Activated CD8-positive, alpha-beta T cell treated with anti-CD3 and anti-CD28 coated beads for 36 hours (primary cell): ENCODE results near the gene EIF5. TPM values are rescaled to one million over a fixed set of nuclear protein-coding genes. Genes with fewer than 3 reads are reported as not detected.

ENCODE experiments used
- ATAC-seq: fragments of 200-7000 bp; cut with Tn5 transposase; one replicate; pipeline ENCODE4 v1.10.0; 2021; ENCODE audit warnings: mild to moderate bottlenecking, moderate library complexity
- CTCF ChIA-PET: fragments of 350-600 bp; sonication (Branson Sonifier 250); formaldehyde crosslinking; loops from one replicate; lab custom pipeline; 2021; ENCODE audit warnings: antibody characterized with exemption; lab: Charles Lee
- POLR2A ChIA-PET: fragments of 350-600 bp; sonication (Branson Sonifier 250); formaldehyde crosslinking; loops from one replicate; lab custom pipeline; 2021; ENCODE audit warnings: antibody characterized with exemption; lab: Charles Lee
- DNase-seq: peaks from one replicate; pipeline ENCODE4 v3.0.0-alpha.2; 2020
- H3K27ac Mint-ChIP-seq: one replicate; pipeline ENCODE4 v1.8.0; 2021; ENCODE audit warnings: mild to moderate bottlenecking, mixed read lengths
- H3K27me3 Mint-ChIP-seq: one replicate; pipeline ENCODE4 v1.8.0; 2021; ENCODE audit warnings: mixed read lengths
- H3K36me3 Mint-ChIP-seq: one replicate; pipeline ENCODE4 v1.8.0; 2021; ENCODE audit warnings: low read depth, mixed read lengths
- H3K4me1 Mint-ChIP-seq: one replicate; pipeline ENCODE4 v1.8.0; 2021; ENCODE audit warnings: low read depth, mixed read lengths
- H3K4me3 Mint-ChIP-seq: one replicate; pipeline ENCODE4 v1.8.0; 2021; ENCODE audit warnings: mild to moderate bottlenecking, moderate library complexity, mixed read lengths
- H3K9me3 Mint-ChIP-seq: one replicate; pipeline ENCODE4 v1.8.0; 2021; ENCODE audit warnings: mixed read lengths
- intact Hi-C: fragments of 100-400 bp; cut with micrococcal nuclease; formaldehyde crosslinking; loops from one replicate; pipeline ENCODE4 v1.10.0; 2022
- total RNA-seq, 2 experiments: library from RNA; stranded (reverse); gene quantifications; one replicate each; pipeline ENCODE4 v1.2.3, GENCODE V29; 2021
- TF ChIP-seq, protein P1 (sequence below): fragments of 200-600 bp; IDR thresholded peaks from one replicate; pipeline ENCODE4 v1.8.0; 2022; ENCODE audit warnings: antibody characterized with exemption, mild to moderate bottlenecking

Gene EIF5
- total RNA-seq, 2 experiments from 2014 or later, result 202 to 207 TPM

DNA sequence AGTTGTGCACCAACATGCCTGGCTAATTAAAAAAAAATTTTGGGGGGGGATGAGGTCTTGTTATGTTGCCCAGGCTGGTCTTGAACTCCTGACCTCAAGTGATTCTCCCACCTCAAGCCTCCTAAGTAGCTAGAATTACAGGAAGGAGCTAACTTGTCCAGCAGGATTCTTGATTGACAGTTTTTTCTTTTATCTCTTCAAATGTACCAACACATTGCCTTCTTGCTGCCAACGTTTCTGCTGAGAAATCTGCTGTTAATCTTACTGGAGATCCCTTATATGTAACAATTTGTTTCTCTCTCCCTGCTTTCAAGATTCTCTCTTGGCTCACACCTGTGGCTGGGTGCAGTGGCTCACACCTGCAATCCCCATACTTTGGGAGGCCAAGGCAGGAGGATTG is 28.7 kb downstream of the EIF5 start:
- Mint-ChIP-seq H3K9me3 (peaks cover 18% of the 10 kb centered on the region), H3K27ac (peak overlapping the region; percentile 58), H3K36me3 (peaks cover 11% of the 10 kb centered on the region), H3K27me3 (peaks cover 2% of the 10 kb centered on the region), H3K4me3 (no peak overlapping the region), H3K4me1 (peaks cover 4% of the 10 kb centered on the region)
- DNase-seq (no peak), ATAC-seq (no peak)
- TF ChIP-seq, protein P1, sequence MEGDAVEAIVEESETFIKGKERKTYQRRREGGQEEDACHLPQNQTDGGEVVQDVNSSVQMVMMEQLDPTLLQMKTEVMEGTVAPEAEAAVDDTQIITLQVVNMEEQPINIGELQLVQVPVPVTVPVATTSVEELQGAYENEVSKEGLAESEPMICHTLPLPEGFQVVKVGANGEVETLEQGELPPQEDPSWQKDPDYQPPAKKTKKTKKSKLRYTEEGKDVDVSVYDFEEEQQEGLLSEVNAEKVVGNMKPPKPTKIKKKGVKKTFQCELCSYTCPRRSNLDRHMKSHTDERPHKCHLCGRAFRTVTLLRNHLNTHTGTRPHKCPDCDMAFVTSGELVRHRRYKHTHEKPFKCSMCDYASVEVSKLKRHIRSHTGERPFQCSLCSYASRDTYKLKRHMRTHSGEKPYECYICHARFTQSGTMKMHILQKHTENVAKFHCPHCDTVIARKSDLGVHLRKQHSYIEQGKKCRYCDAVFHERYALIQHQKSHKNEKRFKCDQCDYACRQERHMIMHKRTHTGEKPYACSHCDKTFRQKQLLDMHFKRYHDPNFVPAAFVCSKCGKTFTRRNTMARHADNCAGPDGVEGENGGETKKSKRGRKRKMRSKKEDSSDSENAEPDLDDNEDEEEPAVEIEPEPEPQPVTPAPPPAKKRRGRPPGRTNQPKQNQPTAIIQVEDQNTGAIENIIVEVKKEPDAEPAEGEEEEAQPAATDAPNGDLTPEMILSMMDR, result no peak
- intact Hi-C loops, result no loop called here
- CTCF ChIA-PET, result interaction anchor here (0.6 to 1.6 kb wide), 5 partner anchors 8 to 155 kb away, joined by 3 to 5 read pairs (median 4); partner anchors contain the start of gene MARK3
- POLR2A ChIA-PET, result interaction anchor here (1.0 to 1.3 kb wide), 2 partner anchors 19 to 29 kb away, joined by 5 to 8 read pairs; partner anchors contain the start of gene EIF5

DNA sequence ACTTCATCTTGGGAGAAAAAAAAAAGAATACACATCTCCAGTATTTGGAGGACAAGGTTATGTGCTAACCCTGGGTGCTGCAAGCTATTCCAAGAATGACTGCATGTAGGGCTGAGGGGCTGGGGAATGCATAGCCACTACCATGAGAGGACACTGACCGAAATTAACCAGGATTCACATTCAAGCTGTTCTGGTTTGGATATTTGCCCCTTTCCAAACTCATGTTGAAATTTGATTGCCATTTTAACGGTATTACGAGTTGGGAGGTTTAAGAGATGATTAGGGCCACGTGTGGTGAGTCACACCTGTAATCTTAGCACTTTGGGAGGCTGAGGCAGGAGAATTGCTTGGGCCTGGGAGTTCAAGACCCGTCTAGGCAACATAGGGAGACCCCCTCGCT is 32.7 kb downstream of the EIF5 start:
- Mint-ChIP-seq H3K27me3 (no peaks in the 10 kb centered on the region), H3K9me3 (peaks cover 16% of the 10 kb centered on the region), H3K27ac (no peak overlapping the region), H3K4me3 (no peak overlapping the region), H3K36me3 (peaks cover 10% of the 10 kb centered on the region), H3K4me1 (peaks cover 2% of the 10 kb centered on the region)
- TF ChIP-seq, protein P1, result no peak
- ATAC-seq, result no peak
- POLR2A ChIA-PET, result no interaction called here
- no peak for DNase-seq
- intact Hi-C loops, result no loop called here
- CTCF ChIA-PET, result no interaction called here

DNA sequence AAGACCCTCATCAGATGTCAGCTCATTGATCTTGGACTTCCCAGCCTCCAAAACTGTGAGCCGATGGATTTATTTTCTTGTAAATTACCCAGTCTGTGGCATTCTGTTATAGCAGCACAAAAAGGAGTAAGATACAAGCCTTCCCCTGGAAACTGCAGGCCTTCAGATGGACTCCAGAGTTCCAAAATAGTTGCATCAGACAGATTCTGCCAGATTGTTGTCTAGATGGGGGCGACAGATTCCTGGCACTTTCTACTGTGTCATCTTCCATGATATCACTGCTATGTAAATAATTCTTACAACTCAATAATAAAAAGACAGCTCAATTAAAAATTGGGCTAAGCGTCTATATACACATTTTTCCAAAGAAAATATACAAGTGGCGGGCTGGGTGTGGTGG is 34.0 kb downstream of the EIF5 start:
- POLR2A ChIA-PET, result interaction anchor here (0.6 kb wide), 1 partner anchor 812 kb away, joined by 3 read pairs; no protein-coding TSS in a partner anchor
- CTCF ChIA-PET, result interaction anchor here (1.3 to 1.5 kb wide), 2 partner anchors 16 to 23 kb away, joined by 5 read pairs; no protein-coding TSS in a partner anchor

DNA sequence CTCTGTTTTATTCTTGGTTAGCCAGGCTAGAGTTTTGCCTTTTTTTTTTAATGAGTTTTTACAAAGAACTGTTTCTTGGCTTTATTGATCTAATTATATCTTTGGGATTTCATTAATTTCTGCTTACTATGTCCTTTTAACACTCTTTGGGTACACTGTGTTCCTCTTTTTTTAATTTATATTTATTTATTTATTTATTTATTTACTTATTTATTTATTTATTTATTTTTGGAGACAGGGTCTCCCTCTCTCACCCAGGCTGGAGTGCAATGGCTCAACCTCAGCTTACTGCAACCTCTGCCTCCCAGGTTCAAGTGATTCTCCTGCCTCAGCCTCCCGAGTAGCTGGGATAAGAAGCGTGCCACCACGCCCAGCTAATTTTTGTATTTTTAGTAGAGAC is 36.0 kb downstream of the EIF5 start:
- Mint-ChIP-seq H3K4me3 (no peak overlapping the region), H3K27me3 (no peaks in the 10 kb centered on the region), H3K27ac (no peak overlapping the region), H3K9me3 (no peaks in the 10 kb centered on the region), H3K4me1 (peaks cover 3% of the 10 kb centered on the region), H3K36me3 (no peaks in the 10 kb centered on the region)
- POLR2A ChIA-PET, result interaction anchor here (0.7 to 1.2 kb wide), 2 partner anchors 14 to 34 kb away, joined by 3 to 4 read pairs; no protein-coding TSS in a partner anchor
- DNase-seq (no peak), ATAC-seq (no peak)
- intact Hi-C loops, result no loop called here
- TF ChIP-seq, protein P1, result no peak
- CTCF ChIA-PET, result interaction anchor here (0.7 to 1.4 kb wide), 5 partner anchors 12 to 1922 kb away, joined by 3 to 6 read pairs (median 3); no protein-coding TSS in a partner anchor

More for the DNA sequence above, 34.0 kb downstream of the EIF5 start:
- Mint-ChIP-seq H3K9me3 (peaks cover 8% of the 10 kb centered on the region), H3K27me3 (no peaks in the 10 kb centered on the region), H3K4me1 (peaks cover 3% of the 10 kb centered on the region), H3K27ac (no peak overlapping the region), H3K4me3 (no peak overlapping the region), H3K36me3 (peaks cover 5% of the 10 kb centered on the region)
- TF ChIP-seq, protein P1, result no peak
- intact Hi-C loops, result no loop called here
- ATAC-seq (no peak), DNase-seq (no peak)

DNA sequence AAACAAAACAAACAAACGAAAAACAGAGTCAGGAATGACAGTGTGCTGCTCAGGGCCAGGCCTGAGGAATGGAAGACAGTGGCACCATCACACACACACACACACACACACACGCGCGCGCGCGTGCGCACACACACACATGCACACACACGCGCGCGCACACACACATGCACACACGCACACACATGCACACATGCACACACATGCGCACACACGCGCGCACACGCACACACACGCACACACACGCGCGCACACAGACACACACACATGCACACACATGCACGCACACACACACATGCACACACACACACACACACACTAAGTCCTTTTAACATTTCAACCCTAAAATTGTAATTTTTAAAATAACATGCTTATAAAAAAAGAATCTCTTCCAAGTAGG is 38.0 kb downstream of the EIF5 start:
- intact Hi-C loops, result no loop called here
- ChIA-PET CTCF (no interaction called here), POLR2A (interaction anchor here (0.6 kb wide), 1 partner anchor 1035 kb away, joined by 4 read pairs; no protein-coding TSS in a partner anchor)
- Mint-ChIP-seq H3K4me3 (no peak overlapping the region), H3K27ac (no peak overlapping the region), H3K27me3 (no peaks in the 10 kb centered on the region), H3K4me1 (peaks cover 3% of the 10 kb centered on the region), H3K9me3 (no peaks in the 10 kb centered on the region), H3K36me3 (no peaks in the 10 kb centered on the region)
- ATAC-seq (no peak), DNase-seq (no peak)
- TF ChIP-seq, protein P1, result no peak
